Activated CD4-positive, alpha-beta T cell treated with anti-CD3 and anti-CD28 coated beads, Interleukin-2, amount 50 U/mL, for 24 hours (primary cell): ENCODE results near the gene MAGEA4.

Source experiments
- DNase-seq, 2 donors: peaks; one replicate each; pipeline ENCODE4 v3.0.0-alpha.2; 2020; ENCODE audit warnings: low read depth in 1 of 2, low spot score in 1 of 2

Gene MAGEA4

DNA sequence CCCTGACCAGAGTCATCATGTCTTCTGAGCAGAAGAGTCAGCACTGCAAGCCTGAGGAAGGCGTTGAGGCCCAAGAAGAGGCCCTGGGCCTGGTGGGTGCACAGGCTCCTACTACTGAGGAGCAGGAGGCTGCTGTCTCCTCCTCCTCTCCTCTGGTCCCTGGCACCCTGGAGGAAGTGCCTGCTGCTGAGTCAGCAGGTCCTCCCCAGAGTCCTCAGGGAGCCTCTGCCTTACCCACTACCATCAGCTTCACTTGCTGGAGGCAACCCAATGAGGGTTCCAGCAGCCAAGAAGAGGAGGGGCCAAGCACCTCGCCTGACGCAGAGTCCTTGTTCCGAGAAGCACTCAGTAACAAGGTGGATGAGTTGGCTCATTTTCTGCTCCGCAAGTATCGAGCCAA lies 11.0 kb downstream of the MAGEA4 start:
- DNase-seq: no peak

DNA sequence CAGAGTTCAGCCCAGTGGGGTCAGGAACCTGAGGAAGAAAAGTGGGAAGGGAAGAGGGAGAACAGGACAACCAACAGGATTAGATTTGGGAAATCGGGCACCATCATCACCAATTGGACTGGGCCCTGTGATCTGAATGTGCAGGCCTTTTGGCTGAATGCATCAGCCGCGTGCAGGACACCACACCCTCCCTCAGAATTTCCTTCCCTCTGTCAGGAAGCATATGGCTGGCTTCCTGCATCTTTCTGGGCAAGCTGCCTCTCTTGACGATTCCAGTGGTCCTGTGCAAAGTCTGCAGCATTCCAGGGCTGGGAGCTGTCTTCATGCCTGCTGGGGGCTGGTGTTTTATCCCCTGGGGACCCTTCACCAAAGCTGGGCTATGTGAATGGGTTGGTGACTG lies 16.4 kb downstream of the MAGEA4 start:
- DNase-seq: no peak

DNA sequence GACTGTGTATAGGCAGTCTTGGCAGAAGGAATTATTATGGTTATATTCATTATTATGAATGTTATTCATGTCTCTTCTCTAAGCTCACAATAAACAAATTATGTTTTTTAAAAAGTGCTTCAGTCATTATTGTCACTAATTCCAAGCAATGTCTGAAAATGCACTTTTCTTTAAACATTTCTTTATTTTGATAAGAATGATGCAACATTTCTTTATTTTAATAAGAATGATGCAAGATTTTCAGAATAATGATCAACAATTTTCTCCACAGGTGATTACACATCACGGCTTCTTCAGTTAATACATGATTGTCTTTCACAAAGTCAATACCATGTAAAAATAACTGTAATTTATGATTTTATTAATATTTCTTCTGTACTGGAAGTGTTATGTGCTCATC lies 22.7 kb downstream of the MAGEA4 start:
- DNase-seq: no peak

DNA sequence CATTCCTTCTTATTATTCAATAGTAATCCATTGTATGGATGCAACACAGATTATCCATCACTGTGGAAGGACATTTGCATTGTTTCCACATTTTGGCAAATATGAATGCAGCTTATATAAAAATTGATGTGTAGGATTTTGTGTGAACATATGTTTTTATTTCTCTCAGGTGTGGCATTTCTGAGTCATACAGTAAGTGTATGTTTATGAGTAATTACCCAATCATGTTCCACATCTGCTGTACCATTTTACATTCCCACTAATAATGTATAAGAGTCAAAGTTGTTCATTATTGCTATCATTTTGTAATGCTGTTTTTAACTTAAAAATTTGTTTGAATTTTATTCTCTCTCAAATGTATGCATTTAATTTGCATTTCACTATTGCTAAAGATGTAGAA lies 25.5 kb downstream of the MAGEA4 start:
- no peak for DNase-seq

DNA sequence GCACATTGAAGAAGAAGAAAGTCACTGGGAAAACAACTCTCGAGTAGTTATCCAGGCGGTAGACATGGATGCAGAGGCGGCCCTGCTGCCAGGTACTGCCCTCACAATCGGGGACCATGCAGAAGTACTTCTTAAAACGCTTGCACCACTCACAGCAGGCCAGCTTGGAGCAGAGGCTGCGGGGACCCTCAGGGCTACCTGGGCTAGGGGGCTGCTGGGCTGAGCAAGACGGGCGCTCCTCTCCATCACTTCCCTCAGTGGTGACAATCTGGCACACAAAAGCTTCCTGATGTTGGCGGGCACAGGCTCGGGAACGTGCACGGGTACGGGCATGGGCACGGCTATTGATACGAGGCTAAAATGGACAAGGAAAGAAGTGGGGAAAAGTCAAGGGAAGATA lies 42.0 kb downstream of the MAGEA4 start:
- no peak for DNase-seq

DNA sequence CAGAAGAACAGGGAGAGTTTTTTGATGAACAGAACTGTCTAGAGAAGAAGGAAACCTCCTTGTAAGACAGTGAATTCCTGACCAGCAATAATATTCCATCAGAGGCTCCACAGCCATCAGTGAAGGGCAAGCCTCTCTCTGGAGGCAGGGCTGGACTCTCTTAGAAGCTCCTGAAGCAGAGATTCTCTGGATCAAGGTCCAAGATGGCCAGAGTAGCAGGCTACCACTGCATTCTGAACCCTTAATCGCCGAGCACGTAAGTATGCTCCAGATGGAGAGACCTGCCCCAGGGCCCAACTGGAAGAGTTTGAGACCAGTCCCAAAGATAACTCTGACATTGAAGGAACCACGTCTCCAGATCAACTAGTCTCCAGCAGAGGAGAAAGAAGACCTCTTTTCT lies 45.4 kb downstream of the MAGEA4 start:
- no peak for DNase-seq

DNA sequence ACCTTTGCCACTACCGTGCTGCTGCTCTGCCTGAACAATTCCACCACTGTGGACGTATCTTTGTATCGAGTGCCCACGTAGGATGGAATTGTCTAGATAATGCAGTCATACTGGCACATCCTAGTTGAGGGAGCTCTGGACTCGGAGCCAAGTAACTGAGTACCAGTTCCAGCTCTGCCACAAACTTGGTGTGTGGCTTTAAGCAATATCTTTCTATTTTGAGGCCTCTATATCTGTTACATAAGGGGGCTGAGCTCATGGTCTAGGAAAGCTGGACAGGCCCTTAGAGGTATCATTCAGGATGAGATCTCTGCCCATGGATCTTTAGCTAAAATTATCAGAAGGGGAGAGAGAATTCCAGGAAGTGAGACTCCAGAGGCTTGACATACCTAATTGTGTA lies 49.3 kb downstream of the MAGEA4 start:
- no peak for DNase-seq

DNA sequence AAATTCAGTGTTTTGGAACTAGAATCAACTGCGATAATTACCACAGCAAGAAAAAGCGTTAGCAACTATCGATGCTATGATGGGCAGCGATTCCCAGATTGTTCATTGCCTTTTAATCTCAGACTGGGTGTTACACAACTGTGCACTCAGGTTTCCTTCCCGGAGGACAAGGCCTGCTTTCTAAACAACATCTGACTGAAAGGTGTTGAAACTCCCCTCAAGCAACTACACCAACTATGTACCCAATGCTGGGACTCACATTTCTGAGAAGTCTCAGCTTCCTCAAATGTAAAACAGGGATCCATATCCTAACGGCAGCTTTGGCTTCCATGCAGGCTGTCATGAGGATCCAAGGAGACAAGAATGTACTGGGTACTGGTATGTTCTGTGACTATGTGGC lies 53.5 kb downstream of the MAGEA4 start:
- no peak for DNase-seq

DNA sequence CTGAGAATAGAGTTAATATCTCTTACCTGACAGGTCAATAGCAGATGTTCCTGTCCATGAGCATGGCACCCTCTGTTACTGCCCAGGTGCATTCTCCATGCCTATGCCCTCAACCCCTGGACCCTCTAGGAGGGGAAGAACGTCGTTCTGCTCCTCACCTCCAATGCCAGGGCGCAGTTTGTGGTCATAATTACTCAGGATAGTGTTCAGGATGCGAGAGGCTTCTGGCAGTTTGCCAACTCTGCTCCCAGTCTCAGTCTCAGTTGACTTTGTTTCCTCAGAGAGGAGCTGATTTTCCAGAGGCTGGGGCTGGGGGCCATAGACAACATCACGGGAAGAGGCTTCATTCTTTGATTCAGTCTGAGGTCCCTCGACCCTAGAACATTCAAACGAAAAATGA lies 57.3 kb downstream of the MAGEA4 start:
- no peak for DNase-seq

DNA sequence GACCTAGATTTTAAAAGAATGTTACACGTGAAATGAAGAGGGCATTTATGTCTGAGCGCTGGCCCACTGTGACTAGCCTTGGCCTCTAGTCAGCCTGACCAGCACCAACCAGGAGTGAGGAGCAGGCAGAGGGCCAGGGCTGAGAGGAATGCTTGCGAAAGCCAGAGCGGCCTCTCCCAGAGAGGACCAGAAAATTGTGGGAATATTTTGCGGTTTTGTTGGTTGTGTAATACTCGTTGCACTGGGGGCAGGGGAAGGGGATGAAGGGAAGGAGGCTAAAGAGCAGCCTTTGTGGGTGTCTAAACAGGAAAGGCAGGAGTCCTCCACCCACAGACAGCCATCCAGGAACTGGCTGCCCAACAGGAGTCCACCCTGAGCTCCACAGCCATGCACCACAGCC lies 58.0 kb downstream of the MAGEA4 start:
- no peak for DNase-seq

DNA sequence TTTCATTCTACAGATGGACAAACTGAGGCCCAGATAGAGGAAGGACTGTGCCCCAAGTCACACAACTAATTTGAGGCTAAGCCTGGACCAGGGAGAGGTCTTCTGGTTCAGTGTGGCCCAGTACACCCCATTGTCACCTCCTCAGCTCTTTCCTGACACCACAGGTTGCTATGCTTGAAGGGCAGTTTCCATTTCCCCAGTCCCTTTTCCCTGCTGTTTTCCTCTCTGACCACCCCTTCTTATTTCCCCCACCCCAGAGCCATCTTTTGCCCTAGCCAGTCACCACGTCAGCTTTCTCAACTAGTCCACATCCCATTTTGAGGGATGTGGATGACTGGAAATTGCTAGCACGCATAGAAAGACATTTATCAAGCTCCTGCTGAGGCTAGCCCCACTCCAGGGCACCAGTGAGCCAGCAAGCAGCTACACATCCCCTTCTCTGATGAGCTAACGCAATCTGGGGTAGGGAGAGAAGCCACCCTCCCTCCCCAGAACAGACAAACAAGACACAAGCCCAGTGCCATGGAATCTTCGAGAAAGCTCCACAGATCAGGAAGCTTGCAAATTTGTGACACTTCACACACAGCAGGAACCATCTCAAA lies 60.5 kb downstream of the MAGEA4 start:
- no peak for DNase-seq

DNA sequence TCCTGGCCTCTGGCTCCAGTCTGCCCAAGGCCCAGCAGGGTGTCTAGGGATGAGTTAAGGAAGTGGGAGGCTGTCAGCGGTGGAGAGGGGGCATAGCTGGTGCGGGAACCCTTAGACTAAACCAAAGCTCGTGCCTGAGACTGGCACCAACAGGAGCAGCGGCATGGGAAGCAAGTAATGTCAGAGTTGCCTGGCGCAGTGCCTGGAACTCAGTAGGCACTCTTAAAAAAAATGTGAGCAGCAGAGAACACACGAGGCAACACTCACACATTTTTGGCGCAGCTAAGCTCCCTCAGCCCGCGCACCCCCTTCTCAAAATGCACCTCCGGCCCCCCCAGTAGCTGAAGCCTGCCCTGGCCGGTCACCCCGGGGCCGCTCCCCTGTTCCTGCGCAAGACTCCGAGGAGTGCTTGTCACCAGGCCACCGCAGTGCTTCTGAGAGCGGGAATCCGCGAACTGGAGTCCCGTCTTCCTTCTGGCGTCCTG lies 61.2 kb downstream of the MAGEA4 start:
- DNase-seq: no peak
